ENCODE results near the gene MRGPRG. TPM values are rescaled to one million over a fixed set of nuclear protein-coding genes. Genes with fewer than 3 reads are reported as not detected.

MRGPRG gene
- total RNA-seq, 1 experiment from 2014 or later, result not detected

- POLR2A ChIA-PET (ENCODE audit: unreplicated experiment), result no interaction called here
- no peaks in the 10 kb centered on the region for H4K20me1 ChIP-seq (ENCODE audit: low read length)
- H3K27ac ChIP-seq (ENCODE audit: low read length), result no peak overlapping the region
- H3K36me3 ChIP-seq (ENCODE audit: low read depth, low read length), result no peaks in the 10 kb centered on the region
- CTCF ChIA-PET, result no interaction called here
- H3K9ac ChIP-seq (ENCODE audit: low read length), result no peak overlapping the region
- H3K4me1 ChIP-seq (ENCODE audit: insufficient read depth, low read length), result no peaks in the 10 kb centered on the region
- peaks cover 15% of the 10 kb centered on the region for H3K27me3 ChIP-seq (ENCODE audit: low read length)
- no peak for ATAC-seq
- H3K9me2 ChIP-seq (replicated peaks; ENCODE audit: low read length), result no peaks in the 10 kb centered on the region
- no TSS peak for BruUV-seq (replicated peaks)
- H3K9me3 ChIP-seq (ENCODE audit: low read length), result no peaks in the 10 kb centered on the region
- H3F3A ChIP-seq (ENCODE audit: low read length, unreplicated experiment), result no peaks in the 10 kb centered on the region
- intact Hi-C loops (cut with micrococcal nuclease), result no loop called here
- no peak overlapping the region for H3K4me3 ChIP-seq (ENCODE audit: low read length)
- no peak for DNase-seq
- H2AFZ ChIP-seq (ENCODE audit: low read length), result no peak overlapping the region
- TF ChIP-seq EZH2phosphoT487 (IDR thresholded peaks at IDR 0.05; ENCODE audit: borderline replicate concordance, low read length) (no peak), CTCF (conservative IDR thresholded peaks at IDR 0.05; ENCODE audit: low read depth, low read length) (no peak), EZH2 (IDR thresholded peaks at IDR 0.05; ENCODE audit: low read length, unreplicated experiment) (no peak)
- H3K4me2 ChIP-seq (ENCODE audit: low read length), result no peak overlapping the region
- H3K79me2 ChIP-seq (ENCODE audit: low read length), result no peaks in the 10 kb centered on the region
These were observed 5.9 kb upstream of the MRGPRG start for GRCh38 chr11:3224401-3225057.

- ATAC-seq (no peak), DNase-seq (no peak)
- TF ChIP-seq CTCF (conservative IDR thresholded peaks at IDR 0.05; ENCODE audit: low read depth, low read length) (no peak), EZH2 (IDR thresholded peaks at IDR 0.05; ENCODE audit: low read length, unreplicated experiment) (no peak), EZH2phosphoT487 (IDR thresholded peaks at IDR 0.05; ENCODE audit: borderline replicate concordance, low read length) (no peak)
- no TSS peak for BruUV-seq (replicated peaks)
- no peaks in the 10 kb centered on the region for H3K9me2 ChIP-seq (replicated peaks; ENCODE audit: low read length)
- no peak overlapping the region for H3K27ac ChIP-seq (ENCODE audit: low read length)
- CTCF ChIA-PET, result no interaction called here
- H3K27me3 ChIP-seq (ENCODE audit: low read length), result peaks cover 17% of the 10 kb centered on the region
- intact Hi-C loops (cut with micrococcal nuclease), result no loop called here
- no peak overlapping the region for H3K9ac ChIP-seq (ENCODE audit: low read length)
- no peaks in the 10 kb centered on the region for H3F3A ChIP-seq (ENCODE audit: low read length, unreplicated experiment)
- H2AFZ ChIP-seq (ENCODE audit: low read length), result no peak overlapping the region
- POLR2A ChIA-PET (ENCODE audit: unreplicated experiment), result no interaction called here
- H4K20me1 ChIP-seq (ENCODE audit: low read length), result no peaks in the 10 kb centered on the region
- H3K9me3 ChIP-seq (ENCODE audit: low read length), result no peaks in the 10 kb centered on the region
- no peaks in the 10 kb centered on the region for H3K4me1 ChIP-seq (ENCODE audit: insufficient read depth, low read length)
- no peaks in the 10 kb centered on the region for H3K79me2 ChIP-seq (ENCODE audit: low read length)
- H3K4me2 ChIP-seq (ENCODE audit: low read length), result no peak overlapping the region
- no peak overlapping the region for H3K4me3 ChIP-seq (ENCODE audit: low read length)
- no peaks in the 10 kb centered on the region for H3K36me3 ChIP-seq (ENCODE audit: low read depth, low read length)
These were observed 5.3 kb upstream of the MRGPRG start for GRCh38 chr11:3223932-3224381.

Data from PC-3 (cell line).